Retinal pigment epithelial cell (primary cell): ENCODE data around the gene PPM1D.
A peak's percentile ranks its signal among the peaks of the same experiment; 100 is the strongest.
"Not testable (repeated sequence)": the region's sequence is repeated elsewhere in the genome, so short reads cannot be mapped to it uniquely, and the experiment has no call there.

Experiments used
- DNase-seq: peaks from one replicate; pipeline ENCODE4 v3.0.0-alpha.2; 2010; ENCODE audit warnings: low read depth
- H3K4me3 ChIP-seq: 2 replicates; pipeline ENCODE4 v1.5.1; 2011; ENCODE audit warnings: mild to moderate bottlenecking, low read length, control low read depth, moderate library complexity
- CTCF ChIP-seq: conservative IDR thresholded peaks from 2 replicates; pipeline ENCODE4 v1.5.1; 2011; ENCODE audit warnings: low read depth, low read length, control low read depth, inconsistent platforms

PPM1D gene

GRCh38 chr17:60599620-60600489 is at the start of gene PPM1D:
Gene PPM1D (plus strand): TSS chr17:60600193. CDS start chr17:60600415, 222 bp downstream.
- TF ChIP-seq CTCF: no peak
- peak; percentile 95 for DNase-seq
- H3K4me3 ChIP-seq: peak within 1 kb of the TSS; percentile 87

- not testable (repeated sequence) for DNase-seq, H3K4me3 ChIP-seq
Measured at GRCh38 chr17:60552255-60552654, 47.7 kb upstream of the PPM1D start.

- H3K4me3 ChIP-seq: no peak overlapping the region
- no peak for TF ChIP-seq CTCF
- peak; percentile 98 for DNase-seq
Measured at GRCh38 chr17:60554377-60554788, 45.6 kb upstream of the PPM1D start.

GRCh38 chr17:60555786-60556185 is 44.2 kb upstream of the PPM1D start:
- DNase-seq: no peak
- TF ChIP-seq CTCF: no peak
- no peak overlapping the region for H3K4me3 ChIP-seq

- DNase-seq: no peak
- TF ChIP-seq CTCF: no peak
- H3K4me3 ChIP-seq: no peak overlapping the region
Measured at GRCh38 chr17:60557805-60558204, 42.2 kb upstream of the PPM1D start.

- no peak for DNase-seq
- no peak overlapping the region for H3K4me3 ChIP-seq
- no peak for TF ChIP-seq CTCF
Measured at GRCh38 chr17:60559659-60559994, 40.4 kb upstream of the PPM1D start.

- no peak overlapping the region for H3K4me3 ChIP-seq
- no peak for DNase-seq
- no peak for TF ChIP-seq CTCF
Measured at GRCh38 chr17:60559995-60560859, 39.8 kb upstream of the PPM1D start.
